ENCODE results near the gene SPTLC2.

- TF ChIP-seq CTCF (IDR thresholded peaks at IDR 0.05) (no peak), POLR2A (IDR thresholded peaks at IDR 0.05) (no peak), POLR2AphosphoS5 (IDR thresholded peaks at IDR 0.05) (no peak)
These were observed 51.0 kb downstream of the SPTLC2 start for GRCh38 chr14:77565289-77565993.

Measured in prostate gland (tissue), 2 donors.